Suppressor macrophage treated with lipopolysaccharide for 4 hours (primary cell): Measurements from ENCODE around the gene GSTM1.
"Not testable (repeated sequence)": the region's sequence is repeated elsewhere in the genome, so short reads cannot be mapped to it uniquely, and the experiment has no call there.

Experiments
- DNase-seq: peaks from one replicate; pipeline ENCODE4 v3.0.0-alpha.2; 2020

GSTM1 gene

DNA sequence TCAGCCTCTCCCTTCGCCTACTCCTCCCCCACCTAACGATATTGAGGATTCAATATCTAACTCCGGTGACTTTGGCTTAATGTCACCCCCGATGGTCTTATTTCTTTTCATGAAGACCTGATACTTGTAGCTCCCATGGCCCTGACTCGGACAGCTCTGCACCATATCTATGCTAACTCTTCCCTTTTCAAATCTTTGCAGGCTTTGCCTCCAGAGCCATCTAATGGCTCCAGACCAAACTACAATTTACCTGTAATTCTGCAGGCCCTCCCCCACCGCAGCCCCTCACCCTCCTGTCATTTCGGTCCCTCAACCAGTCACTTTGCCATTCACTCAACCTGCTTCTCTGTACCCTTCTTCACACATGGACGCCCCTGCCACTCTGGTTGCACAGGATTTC is 16.6 kb downstream of the GSTM1 start:
- no peak for DNase-seq

DNA sequence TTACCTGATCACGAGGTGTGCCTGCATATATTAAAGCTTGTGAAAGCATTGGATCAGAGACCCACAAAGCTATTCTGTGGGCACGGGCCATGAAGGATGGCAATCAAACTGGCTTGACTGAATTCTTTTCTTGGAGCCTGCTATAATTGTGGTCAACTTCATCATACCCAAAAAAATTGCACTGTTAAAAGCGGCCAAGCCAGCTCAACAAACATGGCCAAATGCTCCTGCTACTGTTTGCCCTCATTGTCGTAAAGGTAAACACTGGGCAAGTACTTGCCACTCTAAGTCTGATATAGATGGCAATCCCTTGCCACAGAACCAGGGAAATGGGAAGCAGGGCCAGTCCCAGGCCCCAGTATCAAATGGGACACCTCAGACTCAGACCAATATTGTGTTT is 17.8 kb downstream of the GSTM1 start:
- no peak for DNase-seq

DNA sequence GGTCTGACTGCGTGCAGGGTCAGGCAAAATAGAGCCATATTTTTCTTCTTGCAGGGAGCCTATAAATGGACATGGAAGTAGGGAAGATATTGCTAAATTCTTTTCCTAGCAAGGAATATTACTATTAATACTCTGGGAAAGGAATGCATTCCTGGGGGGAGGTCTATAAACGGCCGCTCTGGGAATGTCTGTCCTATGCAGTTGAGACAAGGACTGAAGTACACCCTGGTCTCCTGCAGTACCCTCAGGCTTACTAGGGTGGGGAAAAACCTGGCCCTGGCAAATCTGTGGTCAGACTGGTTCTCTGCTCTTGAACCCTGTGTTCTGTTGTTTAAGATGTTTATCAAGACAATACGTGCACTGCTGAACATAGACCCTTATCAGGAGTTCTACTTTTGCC is 21.3 kb downstream of the GSTM1 start:
- DNase-seq: not testable (repeated sequence)

DNA sequence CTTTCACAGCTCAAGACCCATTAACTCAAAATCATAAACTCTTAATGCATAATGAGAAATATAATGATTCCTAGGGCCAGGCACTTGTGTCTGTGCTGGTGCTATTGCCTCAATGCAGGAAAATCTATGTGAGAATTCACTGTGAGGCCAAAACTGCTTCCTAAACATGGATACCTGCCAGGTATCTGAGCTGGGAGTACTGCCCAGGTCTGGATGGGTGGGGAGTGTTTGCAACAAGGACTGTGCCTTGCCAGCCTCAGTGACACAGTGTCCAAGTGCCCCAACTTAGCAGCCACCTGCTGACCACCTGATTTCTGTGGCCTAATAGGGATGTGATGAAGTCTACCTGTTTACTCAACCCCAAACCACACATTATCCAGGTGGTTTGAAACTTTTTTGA is 22.2 kb downstream of the GSTM1 start:
- not testable (repeated sequence) for DNase-seq

DNA sequence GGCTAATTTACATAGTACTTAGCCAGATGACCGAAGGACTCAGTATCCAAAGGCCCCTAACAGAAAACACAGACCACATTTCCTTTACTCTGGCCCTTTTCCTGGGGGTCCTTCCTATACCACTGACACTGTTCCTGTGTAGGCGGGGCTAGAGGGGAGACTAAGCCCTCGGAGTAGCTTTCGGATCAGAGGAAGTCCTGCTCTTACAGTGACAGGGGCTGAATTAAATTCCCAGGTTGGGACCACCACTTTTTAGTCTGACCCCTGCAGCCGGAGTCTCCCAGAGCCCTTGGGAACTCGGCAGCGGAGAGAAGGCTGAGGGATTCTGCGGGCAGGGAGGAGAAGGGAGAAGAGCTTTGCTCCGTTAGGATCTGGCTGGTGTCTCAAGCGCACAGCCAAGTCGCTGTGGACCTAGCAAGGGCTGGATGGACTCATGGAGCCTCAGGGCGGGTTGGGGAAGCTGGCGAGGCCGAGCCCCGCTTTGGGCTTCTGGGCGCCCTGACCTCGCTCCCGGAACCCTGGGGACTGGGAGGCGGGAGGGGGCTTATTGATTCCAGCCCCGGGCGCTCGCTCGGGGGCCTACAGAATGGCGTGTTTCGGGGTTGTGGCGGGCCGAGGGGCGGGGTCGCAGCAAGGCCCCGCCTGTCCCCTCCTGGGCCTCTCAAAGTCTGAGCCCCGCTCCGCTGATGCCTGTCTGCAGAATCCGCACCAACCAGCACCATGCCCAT is 24.1 kb downstream of the GSTM1 start, which contains the start of gene GSTM5:
Gene GSTM5 (plus strand): TSS at position 659 of the 728 bp plus-strand sequence. CDS start 62 bp downstream, at position 721.
- not testable (repeated sequence) for DNase-seq

DNA sequence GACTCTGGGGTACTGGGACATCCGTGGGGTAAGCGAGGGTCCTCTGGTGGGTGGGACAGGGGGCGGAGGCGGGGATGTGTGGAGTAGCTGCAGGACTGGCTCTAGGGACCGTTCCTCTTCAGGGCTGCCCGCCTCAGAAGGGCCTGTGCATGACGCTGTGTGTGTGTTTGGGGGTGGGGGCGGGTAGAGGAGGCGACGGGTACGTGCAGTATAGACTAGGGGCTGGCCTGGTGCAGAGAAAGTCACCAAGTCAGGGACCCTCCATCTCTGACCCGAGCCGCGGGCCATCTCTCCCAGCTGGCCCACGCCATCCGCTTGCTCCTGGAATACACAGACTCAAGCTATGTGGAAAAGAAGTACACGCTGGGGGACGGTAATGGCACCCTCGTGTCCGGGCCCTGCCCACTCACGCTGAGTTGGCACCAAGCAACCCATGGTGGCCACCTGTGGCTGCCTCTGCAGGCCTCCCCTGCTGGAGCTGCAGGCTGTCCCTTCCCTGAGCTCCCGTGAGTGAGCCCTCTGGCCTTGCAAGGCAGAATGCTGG is 24.8 kb downstream of the GSTM1 start:
- no peak for DNase-seq

DNA sequence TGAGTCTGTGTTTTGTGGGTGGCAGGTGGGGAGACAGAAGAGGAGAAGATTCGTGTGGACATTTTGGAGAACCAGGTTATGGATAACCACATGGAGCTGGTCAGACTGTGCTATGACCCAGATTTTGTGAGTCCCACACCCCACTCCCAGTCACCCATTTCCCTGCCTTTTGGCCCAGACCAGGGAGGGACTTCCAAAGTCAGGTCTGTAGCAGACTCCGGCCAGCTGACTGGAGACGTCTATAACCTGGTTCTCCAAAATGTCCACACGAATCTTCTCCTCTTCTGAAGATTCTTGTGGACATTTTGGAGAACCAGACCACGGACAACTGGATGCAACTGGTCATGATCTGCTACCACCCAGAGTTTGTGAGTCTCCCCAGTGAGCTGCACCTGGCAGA is 26.0 kb downstream of the GSTM1 start:
- DNase-seq: no peak

DNA sequence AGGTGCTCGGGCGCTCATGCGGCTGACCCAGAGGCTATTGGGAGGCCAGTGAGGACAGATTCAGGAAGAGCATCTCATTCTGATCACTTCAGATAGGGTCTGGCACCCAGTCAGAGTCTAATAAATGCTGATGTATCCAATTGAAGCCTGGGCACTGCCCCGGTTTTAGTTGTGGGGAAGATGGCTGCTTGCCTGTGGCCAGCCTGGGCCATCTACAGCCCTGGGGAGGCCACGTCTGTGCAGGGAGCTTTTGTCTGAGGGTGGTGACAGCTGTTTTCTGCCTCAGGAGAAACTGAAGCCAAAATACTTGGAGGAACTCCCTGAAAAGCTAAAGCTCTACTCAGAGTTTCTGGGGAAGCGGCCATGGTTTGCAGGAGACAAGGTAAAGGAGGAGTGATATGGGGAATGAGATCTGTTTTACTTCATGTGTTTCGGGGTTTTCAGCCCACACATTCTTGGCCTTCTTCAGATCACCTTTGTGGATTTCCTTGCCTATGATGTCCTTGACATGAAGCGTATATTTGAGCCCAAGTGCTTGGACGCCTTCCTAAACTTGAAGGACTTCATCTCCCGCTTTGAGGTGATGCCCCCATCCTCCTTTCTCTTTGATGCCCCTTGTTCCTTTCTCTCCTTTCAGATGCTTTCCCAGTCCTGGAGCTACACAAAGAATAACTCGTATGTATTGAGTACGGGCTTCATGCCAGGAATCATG is 27.2 kb downstream of the GSTM1 start:
- DNase-seq: no peak

DNA sequence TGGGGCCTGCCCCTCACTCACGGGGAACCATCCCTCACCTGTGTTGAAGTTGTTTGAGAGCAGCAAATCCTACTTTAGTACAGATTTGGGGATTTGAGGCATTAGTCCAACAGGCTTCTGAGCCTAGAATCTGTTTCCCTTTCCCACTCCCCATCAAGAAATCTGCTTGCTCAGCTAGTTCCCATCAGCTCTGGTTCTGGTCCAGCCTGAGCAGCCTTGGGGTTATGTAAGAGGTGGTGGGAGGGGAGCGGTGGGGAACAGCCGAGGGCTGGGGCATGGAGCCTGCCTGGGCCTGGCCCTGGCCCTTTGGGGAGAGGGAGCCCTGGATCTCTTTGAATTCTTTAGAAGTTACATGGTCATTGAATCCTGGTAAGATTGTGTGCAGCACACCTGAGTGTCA is 28.5 kb downstream of the GSTM1 start:
- no peak for DNase-seq

DNA sequence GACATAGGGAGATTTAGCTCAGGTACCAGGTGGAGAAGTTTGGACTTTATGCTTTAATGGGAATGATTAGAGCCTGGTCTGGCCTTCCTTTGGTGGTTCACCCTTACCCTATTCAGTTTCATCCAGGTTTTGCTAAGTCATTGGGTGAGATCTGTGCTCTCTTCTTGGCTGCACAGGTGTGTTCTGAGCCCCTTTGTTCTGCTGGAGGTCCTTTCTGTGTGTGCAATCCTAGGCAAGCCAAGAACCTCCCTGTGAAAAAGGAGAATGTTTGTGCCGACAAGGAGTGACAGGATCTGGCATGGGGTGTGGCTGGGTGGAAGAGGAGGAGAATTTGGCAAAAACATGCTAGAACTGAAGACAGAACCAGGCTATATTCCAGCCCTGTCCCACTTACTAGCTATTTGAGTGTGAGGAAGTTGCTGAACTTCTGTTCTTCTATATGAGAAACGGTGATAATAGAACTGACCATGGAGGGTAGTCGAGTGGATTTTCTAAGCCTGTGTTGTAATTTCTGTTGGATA is 29.0 kb downstream of the GSTM1 start:
- no peak for DNase-seq

DNA sequence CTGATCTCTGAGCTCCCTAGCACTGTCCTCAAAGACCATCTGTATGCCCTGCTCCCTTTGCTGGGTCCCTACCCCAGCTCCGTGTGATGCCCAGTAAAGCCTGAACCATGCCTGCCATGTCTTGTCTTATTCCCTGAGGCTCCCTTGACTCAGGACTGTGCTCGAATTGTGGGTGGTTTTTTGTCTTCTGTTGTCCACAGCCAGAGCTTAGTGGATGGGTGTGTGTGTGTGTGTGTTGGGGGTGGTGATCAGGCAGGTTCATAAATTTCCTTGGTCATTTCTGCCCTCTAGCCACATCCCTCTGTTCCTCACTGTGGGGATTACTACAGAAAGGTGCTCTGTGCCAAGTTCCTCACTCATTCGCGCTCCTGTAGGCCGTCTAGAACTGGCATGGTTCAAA is 30.1 kb downstream of the GSTM1 start:
- no peak for DNase-seq

DNA sequence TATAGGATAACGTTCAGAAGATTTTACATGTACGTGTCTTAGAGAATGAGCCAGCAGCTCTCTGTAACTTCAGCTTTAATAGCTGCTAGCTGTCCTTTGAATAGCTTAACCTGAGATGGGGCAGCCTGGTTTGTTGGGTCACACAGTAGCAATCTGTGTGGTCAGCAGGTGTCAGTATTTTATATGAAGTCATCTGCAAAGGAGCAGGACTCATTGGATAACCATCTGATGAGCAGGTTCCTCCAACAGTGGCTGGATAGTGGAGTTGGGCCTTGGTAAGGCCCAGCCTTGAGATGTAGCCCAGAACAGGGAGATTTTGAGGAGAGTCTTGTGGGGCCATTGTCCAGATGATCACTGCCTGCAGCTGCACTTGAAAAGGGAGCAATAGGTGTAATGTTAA is 30.9 kb downstream of the GSTM1 start:
- no peak for DNase-seq

DNA sequence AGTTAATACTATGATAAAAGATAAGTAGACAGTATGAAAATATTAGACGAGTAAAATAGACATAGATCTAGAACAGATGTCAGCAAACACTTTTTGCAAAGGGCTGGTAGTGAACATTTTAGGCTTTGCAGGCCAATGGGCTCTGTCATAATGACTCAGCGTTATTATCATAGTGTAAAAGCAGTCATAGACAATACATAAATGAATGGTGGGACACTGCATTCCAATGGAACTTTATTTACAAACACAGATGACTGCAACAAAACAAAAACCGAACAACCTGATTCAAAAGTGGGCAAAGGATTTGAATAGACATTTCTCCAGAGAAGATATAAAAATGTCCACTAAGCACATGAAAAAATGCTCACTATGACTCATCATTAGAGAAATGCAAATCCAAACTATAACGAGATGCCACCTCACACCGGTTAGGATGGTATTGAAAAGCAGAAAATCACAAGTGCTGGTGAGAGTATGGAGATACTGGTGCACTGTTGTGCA is 31.8 kb downstream of the GSTM1 start:
- peak; percentile 16 for DNase-seq

DNA sequence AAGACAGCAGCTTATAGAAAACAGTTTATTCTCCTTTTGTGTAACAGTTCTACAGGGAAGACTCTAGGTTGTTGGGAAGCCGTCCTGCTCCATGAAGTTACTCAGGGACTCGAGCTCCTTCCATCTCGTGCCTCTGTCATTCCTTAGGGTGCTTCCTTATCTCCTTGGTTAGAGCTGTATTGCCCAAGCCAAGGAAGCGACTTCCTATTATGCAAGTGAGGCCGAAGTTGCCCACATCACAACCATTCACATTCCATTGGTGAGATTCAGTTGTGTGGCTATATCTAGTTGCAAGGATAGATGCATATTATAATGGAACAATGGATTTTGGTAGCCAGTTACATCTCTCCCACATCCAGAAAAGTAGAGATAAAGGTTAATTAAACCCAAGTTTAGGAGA is 33.4 kb downstream of the GSTM1 start:
- no peak for DNase-seq

DNA sequence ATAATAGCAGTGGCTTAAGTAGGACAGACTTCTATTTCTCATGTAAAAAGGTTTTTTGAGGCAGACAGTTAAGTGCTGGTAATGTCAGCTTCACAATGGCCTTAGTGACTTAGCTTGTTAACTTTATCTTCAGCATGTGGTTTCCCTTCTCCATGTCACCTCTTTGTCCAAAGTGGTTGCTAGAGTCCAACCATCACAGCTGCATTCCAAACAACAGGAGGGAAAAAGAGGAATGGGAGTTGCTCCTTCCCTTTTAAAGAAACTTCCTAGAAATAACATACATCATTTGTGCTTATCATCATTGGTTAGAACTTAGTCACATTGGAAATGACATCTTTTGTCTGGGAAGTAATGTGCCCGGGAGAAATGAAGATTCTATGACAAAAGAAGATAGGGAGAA is 34.4 kb downstream of the GSTM1 start:
- no peak for DNase-seq

DNA sequence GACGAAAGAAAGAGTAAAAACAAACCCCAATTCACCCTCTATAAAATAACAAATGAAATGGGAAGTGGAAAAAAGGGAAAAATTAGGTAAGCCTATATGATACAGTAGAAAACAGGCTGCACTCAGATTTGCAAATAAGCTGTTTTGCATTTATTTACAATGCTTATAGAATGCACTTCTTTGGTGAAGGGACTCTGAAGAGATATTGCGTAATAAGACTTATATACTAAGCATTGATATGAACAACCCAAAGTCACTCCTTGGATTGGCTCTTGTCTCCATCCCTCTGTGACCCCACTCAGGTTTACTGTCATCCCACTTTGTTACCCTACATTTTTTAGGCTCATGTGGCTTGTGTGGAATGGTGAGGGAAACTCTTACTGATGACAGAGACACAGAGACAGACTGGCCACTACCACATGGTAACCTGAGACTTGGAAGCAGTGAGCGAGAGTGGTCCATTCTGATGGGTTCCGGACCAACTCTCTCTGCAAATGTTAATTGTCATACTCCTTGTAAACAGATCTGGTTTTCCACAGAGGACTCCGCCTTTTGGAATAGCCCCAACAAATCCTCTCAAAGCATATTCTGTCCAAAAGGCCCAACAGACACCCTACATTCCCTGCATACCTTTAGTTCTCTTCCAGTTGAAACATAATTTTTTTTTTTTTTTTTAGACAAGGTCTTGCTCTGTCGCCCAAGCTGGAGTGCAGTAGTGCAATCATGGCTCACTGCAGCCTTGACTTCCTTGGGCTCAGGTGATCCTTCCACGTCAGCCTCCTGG is 35.5 kb downstream of the GSTM1 start:
- DNase-seq: no peak

DNA sequence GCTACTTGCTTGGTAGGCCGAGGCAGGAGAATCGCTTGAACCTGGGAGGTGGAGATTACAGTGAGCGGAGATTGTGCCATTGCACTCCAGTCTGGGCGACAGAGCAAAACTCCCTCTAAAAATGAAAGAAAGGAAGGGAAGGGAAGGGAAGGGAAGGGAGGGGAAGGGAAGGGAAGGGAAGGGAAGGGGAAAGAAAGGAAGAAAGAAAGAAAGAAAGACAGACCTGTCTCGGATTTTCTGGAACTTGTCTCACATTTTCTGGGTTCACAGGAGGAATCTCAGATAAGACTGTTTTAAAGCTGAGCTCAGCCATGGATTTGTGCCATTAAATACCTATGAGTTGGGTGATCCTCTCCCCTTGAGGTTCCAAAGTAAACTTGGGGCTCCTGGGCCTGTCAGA is 37.3 kb downstream of the GSTM1 start:
- no peak for DNase-seq

DNA sequence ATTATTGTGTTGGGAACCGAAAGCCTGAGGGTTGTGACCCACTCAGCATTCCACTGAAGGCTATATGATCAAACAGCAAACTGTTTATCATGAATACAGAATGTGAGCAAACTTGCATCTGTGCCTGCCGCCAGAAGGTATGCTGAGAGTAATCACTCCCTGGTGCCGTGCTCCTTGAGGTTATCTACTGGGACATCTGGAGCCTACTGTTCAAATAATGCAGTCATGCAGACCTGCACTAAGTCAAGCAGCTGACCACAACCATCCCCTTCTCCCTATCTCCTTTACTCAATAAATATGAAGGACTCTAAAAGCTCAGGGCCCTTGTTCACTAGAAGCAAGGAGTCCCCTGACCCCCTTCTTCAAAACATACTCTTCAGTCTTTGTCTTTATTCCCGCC is 37.9 kb downstream of the GSTM1 start:
- DNase-seq: no peak

DNA sequence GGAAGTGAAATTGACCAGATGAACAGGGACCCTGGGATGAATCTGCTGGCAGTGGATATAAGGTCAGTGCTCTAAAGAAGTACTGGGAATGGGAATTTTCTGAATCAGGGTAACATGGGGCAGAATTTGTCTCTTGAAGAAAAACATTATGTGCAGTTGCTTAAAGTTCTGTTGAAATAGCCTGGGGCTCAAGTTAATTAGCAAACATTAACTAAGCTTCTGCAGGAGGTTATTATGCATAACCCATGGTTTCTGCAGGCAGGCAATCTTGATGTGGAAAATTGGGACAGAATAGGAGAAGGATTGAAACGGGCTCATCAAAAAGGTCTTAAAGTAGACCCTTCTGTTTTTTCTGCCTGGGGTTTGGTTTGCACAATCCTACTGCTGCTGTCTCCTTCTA is 38.4 kb downstream of the GSTM1 start:
- no peak for DNase-seq

DNA sequence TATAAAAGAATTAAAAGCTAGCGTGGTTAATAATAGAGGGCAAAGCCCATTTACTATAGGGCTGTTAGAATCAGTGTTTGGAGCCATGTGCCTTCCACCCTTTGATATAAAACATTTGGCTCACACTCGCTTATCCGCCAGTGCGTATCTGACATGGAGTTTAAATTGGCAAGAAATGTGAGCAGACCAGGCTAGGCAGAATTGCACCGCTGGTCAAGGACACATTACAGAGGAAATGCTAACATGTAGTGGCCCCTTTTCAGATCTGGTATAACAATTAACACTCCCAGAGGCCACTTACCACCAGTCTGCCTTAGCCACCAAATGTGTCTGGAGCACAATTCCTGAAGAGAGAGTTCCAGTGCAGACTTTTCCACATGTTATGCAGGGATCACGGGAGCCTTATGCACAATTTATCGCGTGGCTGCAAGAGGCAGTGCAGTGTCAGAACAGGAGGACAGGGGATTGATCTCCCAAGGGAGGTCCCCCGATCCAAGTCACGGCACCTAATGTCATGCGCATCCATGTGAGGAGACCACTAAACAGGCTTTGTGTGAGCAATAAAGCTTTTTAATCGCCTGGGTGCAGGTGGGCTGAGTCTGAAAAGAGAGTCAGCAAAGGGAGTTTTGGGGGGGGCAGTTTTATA is 39.2 kb downstream of the GSTM1 start:
- no peak for DNase-seq

DNA sequence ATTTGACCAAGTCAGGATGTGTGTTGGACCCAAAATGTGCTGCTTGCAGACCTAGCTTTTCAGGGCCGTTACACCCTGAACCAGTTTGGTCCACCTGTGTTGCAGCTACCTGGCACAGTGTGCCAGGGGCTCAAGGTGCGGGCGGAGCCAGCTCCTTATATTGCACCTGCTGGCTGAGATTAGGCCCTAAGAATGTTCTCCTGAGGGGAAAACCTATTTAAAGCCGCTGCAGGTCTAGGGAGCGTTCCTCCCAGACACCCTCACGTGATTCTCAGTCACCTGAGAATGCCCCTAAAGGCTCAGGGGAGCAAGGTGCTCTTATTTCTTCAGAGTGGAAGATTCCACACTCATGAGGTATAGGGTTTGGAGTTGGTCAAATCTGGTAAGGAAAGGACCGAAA is 41.3 kb downstream of the GSTM1 start:
- DNase-seq: no peak

DNA sequence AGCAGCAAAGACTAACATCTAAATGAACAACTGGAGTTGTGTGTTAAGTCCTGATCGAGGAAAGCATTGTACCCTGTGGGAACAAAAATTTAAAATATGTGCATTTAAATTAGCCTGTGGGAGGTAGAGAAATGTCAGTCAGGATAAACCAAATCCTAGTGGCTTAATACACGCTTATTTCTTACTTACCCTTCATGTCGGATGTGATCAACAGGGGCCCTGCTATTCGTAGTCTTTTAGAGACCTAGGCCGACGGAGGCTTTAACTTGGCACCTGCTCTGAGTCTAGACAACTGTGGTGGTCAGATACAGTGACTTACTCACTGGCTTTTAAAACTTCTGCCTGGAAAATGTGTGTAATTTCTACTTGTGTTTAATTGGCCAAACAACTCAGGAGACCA is 43.0 kb downstream of the GSTM1 start:
- DNase-seq: no peak
